SK-N-SH (cell line): ENCODE data around the gene IMPA2. TPM values are rescaled to one million over a fixed set of nuclear protein-coding genes. Genes with fewer than 3 reads are reported as not detected.

Source experiments
- CTCF ChIA-PET: fragments of 300-600, 350-600 bp; formaldehyde crosslinking; extraction: SDS; loops from one replicate; lab custom pipeline; 2021; lab: Yijun Ruan, JAX
- POLR2A ChIA-PET: fragments of 350-600 bp; sonication (Branson Sonifier 250); formaldehyde crosslinking; extraction: SDS; loops from one replicate; lab custom pipeline; 2020; ENCODE audit warnings: antibody characterized with exemption, inconsistent platforms; lab: Yijun Ruan, JAX
- DNase-seq: peaks from one replicate; pipeline ENCODE4 v3.0.0; 2012
- H2AFZ ChIP-seq: fragments of 200-600 bp; sonication (generic); 2 replicates; pipeline ENCODE4 v1.8.1; 2016; ENCODE audit warnings: antibody characterized with exemption, mild to moderate bottlenecking, low read depth
- H3F3A ChIP-seq: fragments of 200-600 bp; sonication (generic); replicated peaks from 2 replicates; pipeline ENCODE3; 2016; ENCODE audit warnings: antibody characterized with exemption, mild to moderate bottlenecking; ENCODE audit not compliant: insufficient read depth
- H3K27ac ChIP-seq, 2 experiments: fragments of 200-500 bp in 1 of 2; fragments of 200-600 bp in 1 of 2; sonication (Bioruptor generic) in 1 of 2; sonication (generic), shearing (Covaris generic) in 1 of 2; 2 replicates each; pipeline versions ENCODE4 v1.5.1 to v1.6.1; 2014 to 2016; ENCODE audit warnings: low read depth in 2 of 2, inconsistent platforms in 1 of 2, low read length in 1 of 2, mild to moderate bottlenecking in 1 of 2, mixed read lengths in 1 of 2
- H3K27me3 ChIP-seq: fragments of 200-600 bp; sonication (generic), shearing (Covaris generic); 2 replicates; pipeline ENCODE4 v1.6.1; 2016; ENCODE audit warnings: mixed run types; ENCODE audit not compliant: insufficient read depth
- H3K36me3 ChIP-seq, 2 experiments: fragments of 200-500 bp in 1 of 2; fragments of 200-600 bp in 1 of 2; sonication (Bioruptor generic) in 1 of 2; sonication (generic) in 1 of 2; replicated peaks in 1 of 2; 2 replicates each; pipeline versions ENCODE3 to v1.5.1; 2014 to 2016; ENCODE audit warnings: low read length in 1 of 2, mild to moderate bottlenecking in 1 of 2; ENCODE audit not compliant: insufficient read depth in 2 of 2, control insufficient read depth in 1 of 2
- H3K4me1 ChIP-seq, 2 experiments: fragments of 200-500 bp in 1 of 2; fragments of 200-600 bp in 1 of 2; sonication (Bioruptor generic) in 1 of 2; sonication (generic), shearing (Covaris generic) in 1 of 2; 2 replicates each; pipeline versions ENCODE4 v1.5.1 to v1.6.1; 2014 to 2016; ENCODE audit warnings: low read depth in 1 of 2, low read length in 1 of 2, mixed run types in 1 of 2; ENCODE audit not compliant: insufficient read depth in 2 of 2, control insufficient read depth in 1 of 2
- H3K4me2 ChIP-seq: fragments of 200-600 bp; sonication (generic), shearing (Covaris generic); 2 replicates; pipeline ENCODE4 v1.6.1; 2017; ENCODE audit warnings: mixed run types
- H3K4me3 ChIP-seq, 2 experiments: fragments of 200-500 bp in 1 of 2; fragments of 200-600 bp in 1 of 2; sonication (Bioruptor generic) in 1 of 2; sonication (generic), shearing (Covaris generic) in 1 of 2; 2 replicates each; pipeline versions ENCODE4 v1.5.1 to v1.8.1; 2014 to 2016; ENCODE audit warnings: low read depth in 2 of 2, inconsistent platforms in 1 of 2, low read length in 1 of 2, mild to moderate bottlenecking in 1 of 2, mixed read lengths in 1 of 2, moderate library complexity in 1 of 2
- H3K79me2 ChIP-seq: fragments of 200-600 bp; sonication (generic); 2 replicates; pipeline ENCODE4 v1.8.1; 2017; ENCODE audit warnings: mild to moderate bottlenecking; ENCODE audit not compliant: insufficient read depth
- H3K9ac ChIP-seq: fragments of 200-600 bp; sonication (generic); 2 replicates; pipeline ENCODE4 v1.6.1; 2017; ENCODE audit warnings: mixed run types
- H3K9me2 ChIP-seq: fragments of 200-600 bp; sonication (generic); 2 replicates; pipeline ENCODE4 v1.6.1; 2017; ENCODE audit warnings: mixed run types
- H3K9me3 ChIP-seq: fragments of 200-600 bp; sonication (generic); 2 replicates; pipeline ENCODE4 v1.6.1; 2017; ENCODE audit warnings: mixed run types, mild to moderate bottlenecking, moderate library complexity
- H4K20me1 ChIP-seq: fragments of 200-600 bp; sonication (generic); 2 replicates; pipeline ENCODE4 v1.6.1; 2017; ENCODE audit warnings: mild to moderate bottlenecking, mixed run types; ENCODE audit not compliant: insufficient read depth
- FOXJ3 ChIP-seq: sonication (generic); formaldehyde crosslinking; IDR thresholded peaks from 2 replicates; pipeline ENCODE4 v1.5.1; 2020; ENCODE audit warnings: mild to moderate bottlenecking, missing genetic modification reagents
- FOXM1 ChIP-seq: IDR thresholded peaks from 2 replicates; pipeline ENCODE4 v1.4.0; 2012; ENCODE audit warnings: low read depth, mild to moderate bottlenecking
- NFIC ChIP-seq: IDR thresholded peaks from 2 replicates; pipeline ENCODE4 v1.4.0; 2012; ENCODE audit warnings: borderline replicate concordance
- NRF1 ChIP-seq: IDR thresholded peaks from 2 replicates; pipeline ENCODE4 v1.6.1; 2012; ENCODE audit warnings: low read depth, mild to moderate bottlenecking, low read length
- RCOR1 ChIP-seq: fragments of 150-350 bp; IDR thresholded peaks from 2 replicates; pipeline ENCODE4 v1.6.1; 2017; ENCODE audit warnings: antibody characterized with exemption, low read length
- REST ChIP-seq: IDR thresholded peaks from 2 replicates; pipeline ENCODE4 v1.6.1; 2012; ENCODE audit warnings: mild to moderate bottlenecking, low read depth, low read length, moderate library complexity
- RFX5 ChIP-seq: IDR thresholded peaks from 2 replicates; pipeline ENCODE4 v1.6.1; 2012; ENCODE audit warnings: mild to moderate bottlenecking, improper control_type of control experiment, low read length
- SIN3A ChIP-seq: IDR thresholded peaks from 2 replicates; pipeline ENCODE4 v1.6.1; 2012; ENCODE audit warnings: low read depth, mild to moderate bottlenecking, low read length, moderate library complexity, borderline replicate concordance
- TEAD4 ChIP-seq: IDR thresholded peaks from 2 replicates; pipeline ENCODE4 v1.4.0; 2012; ENCODE audit warnings: mild to moderate bottlenecking, borderline replicate concordance; ENCODE audit not compliant: insufficient read depth
- WGBS: methylation state at CpG from one replicate; pipeline ENCODE4 v1.1.6; 2017; ENCODE audit warnings: low lambda C conversion rate; 5-methylcytosine and 5-hydroxymethylcytosine counted together
- polyA plus RNA-seq, 3 experiments: library from polyadenylated mRNA; depleted of rRNA; stranded (reverse); fragments of >200 nt; gene quantifications; 2 replicates each; pipeline ENCODE4 v1.2.3, GENCODE V29; 2012
- TF ChIP-seq, protein P1 (sequence below): fragments of 150-350 bp; IDR thresholded peaks from 2 replicates; pipeline ENCODE4 v1.6.1; 2016; ENCODE audit warnings: mild to moderate bottlenecking, low read depth, low read length

Gene IMPA2
- polyA plus RNA-seq, 1 of the 3 experiments (the other 2 are of a cell fraction), result 0.18 TPM

GRCh38 chr18:11984091-11984490 lies 2.8 kb downstream of the IMPA2 start:
- no peaks in the 10 kb centered on the region for H3K9me2 ChIP-seq
- no peak overlapping the region for H3K4me2 ChIP-seq
- POLR2A ChIA-PET, result no interaction called here
- no peak overlapping the region for H3K9ac ChIP-seq
- no peaks in the 10 kb centered on the region for H3F3A ChIP-seq
- 62% methylated on average over 6 of the region's 6 CpGs for WGBS
- H4K20me1 ChIP-seq, result no peaks in the 10 kb centered on the region
- CTCF ChIA-PET, result interaction anchor here (1.0 to 1.5 kb wide), 2 partner anchors 11 to 34 kb away, joined by 3 to 7 read pairs; no protein-coding TSS in a partner anchor
- no peaks in the 10 kb centered on the region for H3K9me3 ChIP-seq
- H3K27ac ChIP-seq, result no peak overlapping the region
- no peak for DNase-seq
- TF ChIP-seq FOXM1 (no peak), NFIC (no peak), SIN3A (no peak), NRF1 (no peak)
- TF ChIP-seq, protein P1, sequence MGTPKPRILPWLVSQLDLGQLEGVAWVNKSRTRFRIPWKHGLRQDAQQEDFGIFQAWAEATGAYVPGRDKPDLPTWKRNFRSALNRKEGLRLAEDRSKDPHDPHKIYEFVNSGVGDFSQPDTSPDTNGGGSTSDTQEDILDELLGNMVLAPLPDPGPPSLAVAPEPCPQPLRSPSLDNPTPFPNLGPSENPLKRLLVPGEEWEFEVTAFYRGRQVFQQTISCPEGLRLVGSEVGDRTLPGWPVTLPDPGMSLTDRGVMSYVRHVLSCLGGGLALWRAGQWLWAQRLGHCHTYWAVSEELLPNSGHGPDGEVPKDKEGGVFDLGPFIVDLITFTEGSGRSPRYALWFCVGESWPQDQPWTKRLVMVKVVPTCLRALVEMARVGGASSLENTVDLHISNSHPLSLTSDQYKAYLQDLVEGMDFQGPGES, result no peak
- TF ChIP-seq, all 33 proteins: peak for 0
- Histone ChIP-seq H3K79me2 (no peaks in the 10 kb centered on the region), H3K4me1 (peaks cover 0 to 7% of the 10 kb centered on the region in 2 experiments; a peak in 1 of 4 replicates), H3K27me3 (peaks cover 89% of the 10 kb centered on the region), H3K36me3 (no peaks in the 10 kb centered on the region), H3K4me3 (no peak overlapping the region), H2AFZ (no peak overlapping the region)

DNA sequence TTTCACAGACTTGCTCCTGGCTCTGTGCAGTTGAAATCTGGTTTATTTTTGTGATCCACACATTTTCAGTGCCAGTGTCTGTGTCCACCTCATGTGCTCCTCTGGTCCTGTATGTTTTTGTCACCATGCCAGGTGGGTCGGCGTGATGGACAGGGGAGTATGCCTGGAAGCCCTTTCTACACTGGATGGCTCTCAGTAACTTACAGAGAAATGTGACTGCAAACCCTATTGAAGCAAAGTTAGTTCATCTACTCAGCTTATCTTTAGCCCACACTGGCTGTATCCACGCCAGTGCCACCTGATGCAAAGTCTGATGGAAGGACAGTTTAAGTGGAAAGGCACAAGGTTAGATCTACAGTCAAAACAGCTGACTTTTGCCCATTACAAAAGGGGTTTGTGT lies 4.3 kb downstream of the IMPA2 start:
- Histone ChIP-seq H3F3A (no peaks in the 10 kb centered on the region), H3K9ac (no peak overlapping the region), H3K4me1 (peaks cover 0 to 4% of the 10 kb centered on the region in 2 experiments; a peak in 1 of 4 replicates), H3K27me3 (peaks cover 91% of the 10 kb centered on the region), H4K20me1 (no peaks in the 10 kb centered on the region), H3K4me2 (no peak overlapping the region), H3K9me3 (no peaks in the 10 kb centered on the region), H3K4me3 (no peak overlapping the region), H3K9me2 (no peaks in the 10 kb centered on the region), H2AFZ (no peak overlapping the region), H3K79me2 (no peaks in the 10 kb centered on the region), H3K36me3 (no peaks in the 10 kb centered on the region), H3K27ac (no peak overlapping the region)
- CTCF ChIA-PET, result interaction anchor here (0.6 to 1.1 kb wide), 3 partner anchors 10 to 53 kb away, joined by 3 to 6 read pairs (median 3); no protein-coding TSS in a partner anchor
- DNase-seq, result no peak
- POLR2A ChIA-PET, result no interaction called here
- TF ChIP-seq RFX5, result no peak
- no peak for TF ChIP-seq NFIC
- no peak for TF ChIP-seq REST
- TF ChIP-seq RCOR1, result no peak
- no peak for TF ChIP-seq FOXJ3
- no peak for TF ChIP-seq TEAD4
- WGBS, result 12% methylated on average over 3 of the region's 3 CpGs
